ENCODE results near the gene DCAF6.

DCAF6 gene

DNA sequence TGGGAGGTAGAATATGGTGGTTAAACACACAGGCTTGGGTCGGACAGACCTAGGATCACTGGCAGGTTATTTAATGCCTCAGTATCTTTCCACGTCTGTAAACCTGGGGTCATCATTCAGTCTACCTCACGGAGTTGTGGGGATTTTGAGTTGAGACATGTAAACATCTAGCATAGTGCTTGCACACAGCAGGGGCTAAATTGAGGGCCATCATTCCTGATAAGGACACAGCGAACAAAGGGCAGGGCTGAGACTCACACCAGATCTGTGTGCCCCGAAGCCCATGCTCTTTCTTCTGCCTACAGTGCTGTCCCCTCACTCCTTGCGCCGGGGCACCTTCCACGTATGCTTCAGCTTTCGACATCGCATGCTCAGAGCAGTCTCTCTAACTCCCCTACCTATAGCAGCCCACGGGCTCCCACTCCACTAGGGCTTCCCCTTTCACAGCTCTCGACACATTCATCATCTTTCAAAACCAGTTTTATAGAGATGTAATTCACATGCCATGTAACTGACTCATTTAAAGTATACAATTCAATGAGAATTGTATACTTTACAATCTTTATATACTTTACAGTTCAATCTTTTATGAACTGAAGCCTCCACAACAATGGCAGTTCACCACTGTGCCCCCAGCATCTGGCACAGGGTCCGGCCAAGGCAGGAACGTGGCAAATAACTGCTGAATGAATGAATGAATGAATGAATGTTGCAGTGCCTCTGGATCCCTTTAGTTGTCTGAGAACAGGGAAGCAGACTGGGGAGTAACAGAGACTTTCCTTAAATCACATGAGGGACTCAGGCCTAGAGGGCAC, 152.2 kb downstream of the DCAF6 start:
- no peak for DNase-seq

DNA sequence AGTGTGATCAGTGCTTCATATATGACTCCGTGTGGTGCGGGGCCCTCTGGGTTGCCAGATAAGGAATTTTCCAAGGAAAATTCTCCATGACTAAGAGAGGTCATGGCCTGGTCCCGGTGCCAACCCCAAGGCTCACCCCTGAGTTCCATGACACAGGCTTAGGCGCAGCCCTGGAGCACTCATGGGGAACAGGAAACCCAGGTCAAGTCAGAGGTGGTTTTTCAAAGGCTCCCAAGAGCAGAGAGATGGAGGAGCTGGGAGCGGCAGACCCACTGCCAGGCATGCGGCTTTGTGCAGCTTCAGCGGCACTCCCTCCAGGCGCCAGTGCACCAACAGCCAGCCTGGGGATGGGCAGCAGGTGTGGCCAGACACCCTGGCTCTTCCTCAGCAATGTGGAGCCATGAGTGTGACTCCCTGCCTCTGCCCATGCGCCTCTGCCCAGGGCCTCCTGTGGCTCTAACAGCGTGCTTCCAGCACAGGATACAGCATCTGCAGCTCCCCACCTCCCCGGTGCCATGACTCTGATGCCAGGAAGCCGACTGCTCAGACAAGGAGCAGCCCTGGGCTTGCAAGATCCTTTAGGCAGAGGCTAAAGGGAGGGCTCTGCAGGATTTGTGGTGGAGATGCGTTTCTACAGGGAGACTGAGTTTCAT, 153.0 kb downstream of the DCAF6 start:
- DNase-seq, result no peak

DNA sequence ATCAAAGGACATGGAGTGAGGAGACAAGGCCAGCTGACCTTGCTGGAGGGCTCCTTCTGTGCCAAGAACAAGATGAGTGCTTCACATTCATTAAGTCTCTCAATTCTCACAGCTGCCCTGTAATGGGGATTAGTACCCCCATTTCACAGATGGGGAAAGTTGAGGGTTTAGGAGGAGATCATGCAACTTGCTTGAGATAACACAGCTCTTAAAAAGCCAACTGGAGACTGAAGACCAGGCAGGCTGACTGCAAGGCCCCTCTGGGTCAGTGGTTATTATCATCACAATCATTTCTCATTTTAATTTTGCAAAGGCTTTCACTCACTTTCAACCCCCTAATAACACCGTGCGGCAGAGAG, 153.5 kb downstream of the DCAF6 start:
- no peak for DNase-seq

DNA sequence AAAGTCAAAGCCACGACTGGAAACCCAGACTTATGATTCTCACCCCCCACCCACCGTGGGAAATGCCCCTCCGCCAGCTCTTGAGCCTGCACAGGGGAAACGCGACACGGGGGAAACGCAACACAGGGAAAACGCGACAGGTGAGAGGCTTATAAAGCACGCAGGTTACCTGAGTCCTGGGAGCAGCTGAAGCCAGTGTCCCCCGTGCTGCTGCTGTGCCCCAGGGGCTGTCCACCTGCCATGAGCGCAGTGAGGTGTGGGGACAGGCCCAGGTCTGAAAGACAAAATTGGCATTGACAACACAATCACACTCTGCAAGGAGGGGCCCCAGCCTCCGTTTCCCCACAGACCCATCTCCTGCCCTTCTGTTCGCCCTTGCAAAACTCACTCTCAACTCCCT, 153.9 kb downstream of the DCAF6 start:
- no peak for DNase-seq

DNA sequence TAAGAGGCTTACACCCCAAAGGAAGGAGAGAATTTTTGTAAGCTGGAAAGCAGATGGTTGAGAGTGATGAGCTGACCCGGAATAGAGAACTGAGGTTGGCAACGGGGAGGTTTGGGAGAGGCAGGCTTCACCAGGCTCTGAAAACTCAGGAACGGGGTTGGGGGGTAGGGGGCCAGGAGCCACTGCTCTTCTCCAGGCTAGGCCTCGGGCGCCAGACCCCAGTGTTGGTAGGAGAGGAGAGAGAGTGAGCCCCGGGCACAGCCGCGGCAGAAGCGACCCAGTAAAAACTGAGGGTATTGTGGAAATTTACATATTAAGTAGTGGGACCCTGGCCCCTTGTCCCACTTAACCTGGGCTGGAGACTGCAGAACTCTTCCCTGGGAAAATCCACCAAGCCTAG, 154.6 kb downstream of the DCAF6 start:
- no peak for DNase-seq

DNA sequence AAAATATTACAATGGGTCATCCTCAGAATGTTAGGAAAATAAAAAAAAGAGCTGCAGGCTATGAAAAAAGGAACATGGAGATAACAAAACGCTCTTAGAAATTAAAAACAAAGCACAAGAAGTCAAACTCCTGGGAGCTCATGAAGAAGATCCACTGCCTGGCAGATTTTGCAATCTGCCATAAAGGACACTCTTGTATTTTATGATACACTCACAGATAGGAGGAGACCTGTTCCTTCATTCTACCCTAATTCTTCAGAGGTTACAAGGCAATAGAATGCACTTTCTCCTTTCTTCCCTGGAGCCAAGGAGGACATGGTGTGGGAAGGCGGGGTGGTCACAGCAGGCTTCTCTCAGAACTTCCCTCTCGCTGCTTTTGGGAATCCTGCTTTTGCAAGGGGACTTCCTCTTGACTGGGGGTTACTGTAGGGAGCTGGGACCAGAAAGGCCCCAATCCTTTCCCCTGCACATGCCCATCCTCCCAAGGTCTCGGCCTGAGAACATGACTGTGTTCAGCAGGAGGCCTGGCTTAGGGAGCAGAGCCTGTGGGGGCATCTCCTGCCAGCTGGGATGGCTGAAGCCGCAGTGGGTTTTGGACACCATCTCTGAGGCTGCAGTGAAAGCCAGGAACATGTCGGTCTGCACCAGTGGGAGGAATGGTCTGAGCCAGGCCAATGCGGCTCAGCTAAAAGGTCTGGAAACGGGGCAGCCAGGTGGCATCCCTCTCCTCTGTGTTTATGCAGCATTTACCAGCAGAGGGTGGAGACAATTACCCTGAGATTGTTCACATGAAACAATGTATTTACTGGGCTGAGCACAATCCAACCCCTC, 155.5 kb downstream of the DCAF6 start:
- DNase-seq, result no peak

DNA sequence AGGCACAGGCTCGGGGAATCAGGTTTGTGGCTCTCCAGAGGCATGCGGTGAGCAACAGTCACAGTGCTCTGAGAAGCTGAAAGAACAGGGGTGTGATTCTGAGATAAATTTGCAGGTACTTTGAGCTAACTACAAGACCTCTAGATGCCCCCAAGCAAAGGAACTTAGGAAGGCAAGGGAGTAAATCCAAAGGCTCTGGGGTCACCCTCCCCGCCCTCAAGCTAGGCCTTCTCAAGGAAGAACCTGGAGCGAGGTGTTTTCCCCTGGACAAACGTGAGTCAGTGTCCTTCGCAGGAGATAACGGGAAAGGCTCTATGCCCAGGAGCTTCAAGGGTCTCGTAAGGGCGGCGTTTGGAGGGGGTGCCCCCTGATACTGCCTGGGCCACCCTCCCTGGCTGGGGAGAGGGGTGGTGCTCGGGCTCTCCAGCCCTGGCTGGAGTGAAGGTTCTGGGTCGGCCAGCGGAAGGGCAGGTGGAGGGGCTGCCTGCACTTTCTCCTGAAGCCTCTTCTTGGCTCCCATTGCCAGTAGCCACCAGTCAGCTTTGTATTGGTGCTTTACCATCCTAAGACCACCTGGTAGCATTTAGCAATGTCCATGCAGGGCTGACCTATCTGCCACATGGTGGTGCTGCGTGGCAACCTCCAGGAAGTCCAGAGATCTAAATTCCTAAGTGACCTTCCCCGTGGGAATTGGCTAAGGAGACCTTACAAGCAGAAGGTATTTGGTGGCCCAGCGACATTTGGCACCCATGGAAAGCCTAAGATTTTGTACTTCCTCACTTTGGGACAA, 156.3 kb downstream of the DCAF6 start:
- no peak for DNase-seq

DNA sequence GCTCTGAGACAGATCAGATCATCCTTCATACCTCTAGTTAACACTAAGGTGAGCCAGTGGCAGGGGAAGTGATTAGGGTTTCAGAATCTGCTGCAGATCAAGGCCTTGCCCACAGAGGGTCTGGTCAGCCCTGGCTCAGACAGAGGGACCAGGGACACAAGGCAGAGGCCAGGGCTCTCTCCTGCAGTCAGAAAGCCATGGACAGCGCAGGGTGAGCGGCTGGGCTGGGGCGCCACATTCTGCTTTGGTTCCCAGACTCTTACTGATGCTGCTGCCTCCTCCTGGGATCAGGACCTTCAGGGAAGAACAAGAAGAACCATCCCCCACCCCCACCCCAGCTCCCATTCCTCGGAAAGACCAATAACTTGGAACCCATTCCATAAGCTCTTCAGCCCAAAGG, 157.1 kb downstream of the DCAF6 start:
- DNase-seq, result no peak

DNA sequence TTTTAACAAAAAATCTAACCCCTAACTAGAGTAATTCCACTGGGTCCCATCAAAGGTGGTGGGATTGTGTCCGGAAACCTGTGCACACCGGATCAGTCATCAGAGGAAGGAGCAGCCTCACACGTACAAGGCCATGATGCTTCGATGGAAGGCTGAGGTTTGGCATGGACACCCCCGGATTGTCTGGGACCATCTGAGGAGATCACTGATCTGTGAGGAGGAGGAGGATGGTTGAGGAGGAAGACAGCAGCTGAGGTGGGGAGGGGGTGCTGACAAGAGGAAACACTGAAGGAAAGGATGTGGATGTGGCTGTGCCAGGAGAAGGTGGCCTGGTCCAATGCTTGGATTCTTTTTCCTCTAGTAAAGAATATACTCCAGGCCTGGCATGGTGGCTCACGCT, 159.0 kb downstream of the DCAF6 start:
- no peak for DNase-seq

DNA sequence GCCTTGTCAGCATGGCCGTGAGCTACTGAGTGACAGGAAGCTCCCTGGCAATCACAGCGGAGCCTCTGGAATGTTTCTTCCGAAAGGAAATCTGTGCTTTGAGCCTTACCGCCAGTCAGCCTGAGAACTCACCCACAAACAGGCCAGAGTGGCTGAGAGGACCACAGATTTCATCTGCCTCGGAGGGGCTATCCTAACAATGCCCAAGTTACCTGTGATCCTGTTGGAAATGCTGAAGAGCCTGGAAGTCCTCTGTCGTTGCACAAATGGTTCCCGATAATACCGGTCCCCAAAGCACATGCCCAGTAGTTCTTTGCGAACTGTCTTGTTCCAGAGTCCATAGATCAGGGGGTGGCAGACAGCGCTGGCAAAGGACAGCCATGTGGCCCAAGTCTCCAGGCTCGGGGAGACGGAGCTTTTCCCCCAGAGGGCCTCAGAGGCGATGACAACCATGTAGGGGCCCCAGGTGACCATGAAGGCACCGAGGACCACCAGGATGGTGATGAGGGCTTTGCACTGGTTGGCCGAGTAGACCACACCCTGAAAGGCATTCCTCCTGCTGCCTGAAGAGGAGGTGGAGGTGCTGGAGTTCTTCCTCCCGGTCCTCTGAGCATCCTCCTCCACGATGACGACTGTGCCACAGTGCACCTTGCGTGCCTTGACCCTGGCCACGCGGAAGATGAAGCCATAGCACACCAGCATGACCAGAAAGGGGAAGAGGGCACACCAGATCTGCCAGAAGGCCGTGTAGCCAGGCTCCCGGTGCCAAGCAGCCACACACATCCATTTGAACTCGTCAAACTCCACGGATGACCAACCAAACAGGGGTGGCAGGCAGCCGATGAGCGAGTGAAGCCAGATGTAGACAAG, 160.0 kb downstream of the DCAF6 start:
- DNase-seq, result no peak

DNA sequence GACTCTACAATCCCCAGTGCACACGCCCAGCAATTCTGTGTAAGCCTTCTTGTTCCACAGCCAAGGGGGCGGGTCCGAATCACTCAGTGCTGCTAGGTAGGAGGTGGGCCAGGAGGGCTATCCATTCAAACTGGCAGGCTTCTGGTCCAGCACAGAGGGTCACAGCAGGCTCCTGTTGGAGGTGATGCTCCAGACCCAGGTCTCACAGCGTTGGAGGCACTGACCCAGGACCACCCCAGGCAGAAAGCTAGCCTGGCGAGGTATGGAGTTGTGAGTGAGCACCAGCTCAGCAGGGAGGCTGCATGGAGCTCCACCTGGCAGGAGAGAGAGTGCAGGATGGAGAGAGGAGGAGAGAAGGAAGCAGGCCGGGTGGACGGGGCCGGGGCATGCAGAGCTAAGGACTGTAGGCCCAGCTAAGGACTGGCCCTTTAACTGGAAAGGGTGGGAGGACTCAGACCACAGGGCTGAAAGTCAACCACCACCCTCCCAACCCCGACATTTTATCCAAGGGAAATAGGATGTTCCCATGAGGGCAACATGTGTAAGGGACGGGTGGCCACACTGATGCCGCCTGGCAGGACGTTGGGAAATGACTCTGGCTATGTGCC, 161.5 kb downstream of the DCAF6 start:
- DNase-seq, result no peak

DNA sequence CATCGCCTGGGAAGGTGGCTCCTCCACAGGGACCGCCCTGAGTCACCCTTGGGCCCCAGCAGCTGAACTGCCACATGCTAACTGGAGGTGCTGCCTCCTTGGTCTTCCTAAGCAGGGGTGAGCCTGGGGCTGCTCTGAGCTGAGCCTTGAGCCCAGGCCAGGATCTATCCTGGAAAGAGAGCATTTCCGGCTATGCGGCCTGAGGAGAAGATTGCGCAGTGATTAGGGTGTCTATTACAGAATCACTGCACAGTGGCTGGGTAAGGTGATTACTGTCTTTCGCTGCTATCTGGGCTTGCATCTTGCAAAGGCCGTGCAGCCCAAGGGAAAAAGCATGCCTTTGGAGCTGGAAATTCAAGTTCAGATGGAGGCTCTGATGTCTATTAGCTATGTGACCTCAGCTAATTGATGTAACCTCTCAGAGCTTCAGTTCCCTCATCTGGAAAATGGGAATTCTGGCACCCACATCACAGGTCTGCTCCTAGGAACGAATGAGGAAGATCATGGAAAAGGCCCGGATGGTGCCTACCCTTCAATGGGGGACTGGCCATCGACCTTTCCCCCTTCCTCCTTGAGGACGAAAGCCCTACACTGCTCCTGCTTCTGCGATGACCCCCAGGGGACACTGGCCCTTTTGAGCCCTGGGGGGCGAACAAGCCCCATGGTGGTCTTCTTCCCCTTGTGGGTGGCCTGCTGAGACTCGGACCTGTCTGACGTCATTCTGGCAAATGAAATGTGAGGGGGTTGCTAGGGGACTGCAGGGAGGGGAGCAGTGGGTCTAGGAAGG, 162.2 kb downstream of the DCAF6 start:
- DNase-seq, result no peak

DNA sequence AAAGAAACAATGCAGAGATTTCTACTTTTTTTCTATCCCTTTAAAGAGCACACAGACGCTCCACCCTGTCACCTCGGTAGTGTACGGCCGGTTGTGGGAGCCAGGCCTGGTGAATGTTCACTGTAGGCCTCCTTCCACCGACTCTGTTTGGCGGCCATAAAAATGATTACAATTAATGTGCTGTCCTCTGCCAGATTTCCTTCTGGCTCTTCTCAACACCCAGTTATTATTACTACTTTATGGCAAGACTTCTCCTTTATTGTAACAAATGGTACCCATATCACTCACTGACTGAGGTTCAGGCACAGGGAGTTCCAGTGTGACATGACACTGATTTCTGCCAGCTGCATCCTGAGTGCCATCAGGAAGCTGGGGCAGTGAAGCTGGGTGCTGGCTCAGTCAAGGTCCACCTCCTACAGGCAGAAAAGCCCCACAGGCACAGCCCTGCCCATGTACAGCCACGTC, 162.9 kb downstream of the DCAF6 start:
- DNase-seq, result no peak

DNA sequence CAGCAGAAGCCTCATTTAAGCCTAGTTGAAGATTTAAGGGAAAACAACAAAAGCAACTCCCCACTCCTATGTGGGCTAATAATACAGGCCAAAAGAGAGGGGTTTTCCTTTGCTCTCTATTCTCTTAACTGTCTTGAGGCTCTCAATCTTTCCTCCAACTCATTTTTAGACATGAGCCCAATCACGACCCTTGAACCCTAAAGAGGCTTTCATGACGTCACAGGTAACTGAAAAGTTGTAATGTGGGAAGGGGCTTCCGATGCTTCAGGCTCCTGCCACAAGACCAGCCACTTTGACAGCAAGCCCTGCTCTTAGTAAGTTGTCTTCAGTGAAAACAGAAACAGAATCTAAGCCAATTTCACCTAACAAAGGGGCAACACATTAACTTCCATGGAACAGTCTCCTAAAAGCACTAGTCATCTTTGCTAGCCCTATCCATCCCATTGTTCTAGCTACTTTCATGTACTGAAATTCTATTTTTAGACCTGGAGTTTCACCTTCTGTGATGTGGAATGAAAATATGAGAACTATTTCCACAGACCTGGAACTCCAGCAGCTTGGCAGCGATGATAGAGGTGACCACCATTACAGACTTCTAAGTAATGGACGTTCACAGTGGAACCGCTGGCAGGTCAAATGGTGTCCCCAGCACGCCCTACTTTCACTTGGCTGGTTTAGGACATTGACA, 164.0 kb downstream of the DCAF6 start:
- DNase-seq, result no peak

DNA sequence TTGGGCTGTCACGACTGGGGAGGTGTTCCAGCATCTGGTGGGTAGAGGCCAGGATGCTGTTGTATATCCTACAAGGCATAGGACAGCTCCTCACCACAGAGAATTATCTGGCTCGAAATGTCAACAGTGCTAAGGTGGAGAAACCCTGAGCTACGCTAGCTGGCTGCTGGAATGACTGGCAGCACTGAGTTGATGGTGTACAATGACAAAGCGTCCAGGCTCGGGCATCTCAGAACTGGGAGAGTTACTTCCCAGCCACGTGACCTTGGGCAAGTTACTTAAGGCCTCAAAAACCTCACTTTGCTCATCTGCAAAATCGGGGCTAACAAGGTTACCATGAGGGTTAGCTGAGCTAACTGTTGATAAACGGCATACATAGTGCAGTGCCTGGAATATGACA, 164.9 kb downstream of the DCAF6 start:
- DNase-seq, result no peak

DNA sequence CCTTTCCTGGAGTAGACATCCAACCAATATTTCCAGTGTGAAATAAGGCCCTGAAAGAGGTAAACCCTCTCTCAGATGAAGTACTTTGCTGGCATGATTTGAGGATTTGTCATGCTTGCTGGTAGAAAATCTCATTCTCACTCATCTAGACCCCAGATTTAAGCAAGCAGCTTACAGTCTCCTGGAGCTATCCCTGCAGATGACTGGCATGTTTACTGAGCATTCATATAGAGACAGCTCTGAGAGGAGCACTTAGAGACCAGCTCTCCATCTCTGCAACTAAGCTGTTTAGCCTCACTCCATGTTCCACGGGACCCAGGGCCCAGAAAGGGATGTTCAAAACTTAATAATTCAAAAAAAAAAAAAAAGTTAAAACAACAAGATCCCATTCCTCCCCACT, 166.0 kb downstream of the DCAF6 start:
- DNase-seq, result no peak

DNA sequence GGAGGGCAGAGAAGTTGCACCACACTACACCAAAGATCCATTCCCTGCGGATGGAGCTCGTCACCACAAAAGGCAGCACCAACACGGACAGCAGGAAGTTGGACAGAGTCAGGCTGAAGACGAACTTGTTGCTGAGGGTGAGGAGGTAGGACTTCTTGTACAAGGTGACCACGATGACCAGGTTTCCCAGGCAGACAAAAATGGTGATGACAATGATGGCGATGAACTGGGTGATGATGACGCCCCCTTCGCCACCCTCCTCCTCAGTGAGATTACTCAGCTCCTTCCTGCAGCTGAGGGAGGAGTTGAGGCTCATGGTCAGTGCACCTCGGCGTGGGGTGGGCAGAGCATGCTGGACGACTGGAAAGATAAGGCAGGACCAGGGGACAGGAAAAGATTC, 168.1 kb downstream of the DCAF6 start:
- DNase-seq, result no peak

DNA sequence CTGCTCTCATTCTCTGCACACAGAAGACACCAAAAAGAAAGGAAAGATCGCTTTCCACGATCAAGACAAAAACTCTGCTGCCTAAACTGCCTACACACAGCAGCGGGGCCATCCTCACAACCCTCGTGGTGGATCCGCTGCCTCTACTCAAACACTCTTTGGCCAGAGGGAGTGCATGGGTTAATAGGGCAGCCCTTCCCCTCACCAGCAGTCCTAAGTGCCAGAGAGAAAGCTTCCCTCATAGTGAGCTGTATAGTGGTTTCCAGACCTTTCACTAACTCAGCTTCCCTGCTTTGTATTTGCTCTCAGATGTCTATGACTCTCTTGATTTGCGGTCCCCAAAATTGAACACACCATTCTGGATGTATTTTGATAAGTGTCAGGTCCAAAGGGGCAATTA, 169.4 kb downstream of the DCAF6 start:
- no peak for DNase-seq

DNA sequence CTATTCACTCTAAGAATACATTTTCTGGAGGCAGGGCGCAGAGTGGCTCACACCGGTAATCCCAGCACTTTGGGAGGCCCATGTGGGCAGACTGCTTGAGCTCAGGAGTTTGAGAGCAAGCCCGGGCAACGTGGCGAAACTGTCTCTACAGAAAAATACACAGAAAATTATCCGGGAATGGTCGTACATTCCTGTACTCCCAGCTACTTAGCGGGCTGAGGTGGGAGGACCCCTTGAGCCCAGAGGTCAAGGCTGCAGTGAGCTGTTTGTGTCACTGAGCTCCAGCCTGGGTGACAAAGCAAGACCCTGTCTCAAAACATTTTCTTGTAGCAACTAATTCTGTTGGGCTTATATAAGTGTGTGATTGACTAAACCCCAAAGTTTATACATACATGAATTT, 169.8 kb downstream of the DCAF6 start:
- no peak for DNase-seq

All from activated naive CD4-positive, alpha-beta T cell (primary cell).